Stimulated activated naive CD4-positive, alpha-beta T cell treated with Interleukin-2 at 50 U/mL for 16 hours (primary cell): ENCODE results near the gene OSGEPL1.
"Not testable (repeated sequence)": the region's sequence is repeated elsewhere in the genome, so short reads cannot be mapped to it uniquely, and the experiment has no call there.

ENCODE experiments used
- DNase-seq: peaks from one replicate; lab custom pipeline; 2025; lab: John Stamatoyannopoulos, UW

OSGEPL1 gene

GRCh38 chr2:189751080-189751658 is 11.4 kb downstream of the OSGEPL1 start:
- DNase-seq: peak; percentile 4

- no peak for DNase-seq
Measured at GRCh38 chr2:189729430-189729829, 33.2 kb downstream of the OSGEPL1 start.

GRCh38 chr2:189726849-189727248 is 35.7 kb downstream of the OSGEPL1 start:
- no peak for DNase-seq

GRCh38 chr2:189726271-189726670 is 36.3 kb downstream of the OSGEPL1 start:
- no peak for DNase-seq

GRCh38 chr2:189723192-189723591 is 39.4 kb downstream of the OSGEPL1 start:
- no peak for DNase-seq

GRCh38 chr2:189719571-189719970 is 43.0 kb downstream of the OSGEPL1 start:
- DNase-seq: no peak

- not testable (repeated sequence) for DNase-seq
Measured at GRCh38 chr2:189717593-189717992, 45.0 kb downstream of the OSGEPL1 start.

GRCh38 chr2:189709501-189710221 is 52.9 kb downstream of the OSGEPL1 start:
- no peak for DNase-seq

- DNase-seq: no peak
Measured at GRCh38 chr2:189702071-189702470, 60.5 kb downstream of the OSGEPL1 start.

- DNase-seq: no peak
Measured at GRCh38 chr2:189700681-189701080, 61.9 kb downstream of the OSGEPL1 start.

- no peak for DNase-seq
Measured at GRCh38 chr2:189698020-189698887, 64.3 kb downstream of the OSGEPL1 start.
